CD4-positive, alpha-beta T cell (primary cell): ENCODE data around the gene MAB21L4. TPM values are rescaled to one million over a fixed set of nuclear protein-coding genes. Genes with fewer than 3 reads are reported as not detected.

ENCODE experiments used
- ATAC-seq: fragments of 200-7000 bp; cut with Tn5 transposase; one replicate; pipeline ENCODE4 v1.10.0; 2022; ENCODE audit warnings: mild to moderate bottlenecking; ENCODE audit not compliant: poor library complexity
- CTCF ChIA-PET: fragments of 350-600 bp; sonication (Branson Sonifier 250); formaldehyde crosslinking; loops from one replicate; lab custom pipeline; 2021; ENCODE audit warnings: antibody characterized with exemption, inconsistent platforms; lab: Charles Lee
- POLR2A ChIA-PET: fragments of 350-600 bp; sonication (Branson Sonifier 250); formaldehyde crosslinking; loops from one replicate; lab custom pipeline; 2021; ENCODE audit warnings: antibody characterized with exemption, inconsistent platforms; lab: Charles Lee
- DNase-seq, 14 experiments: peaks; one replicate each; pipeline ENCODE4 v3.0.0-alpha.2; 2013 to 2020; ENCODE audit warnings: mixed read lengths in 2 of 14
- H3K27ac ChIP-seq, 2 donors: one replicate each; pipeline versions ENCODE4 v1.5.1 to v1.7.0; 2013; ENCODE audit warnings: low read length in 2 of 2, low read depth in 1 of 2, mild to moderate bottlenecking in 1 of 2
- H3K27me3 ChIP-seq, 2 experiments: 1 replicate in 1 of 2; 2 replicates in 1 of 2; pipeline versions ENCODE4 v1.6.1 to v1.7.0; 2013; ENCODE audit warnings: low read length in 2 of 2, control low read depth in 1 of 2, mild to moderate bottlenecking in 1 of 2, moderate library complexity in 1 of 2; ENCODE audit not compliant: insufficient read depth in 2 of 2, control insufficient read depth in 1 of 2
- H3K36me3 ChIP-seq: one replicate; pipeline ENCODE4 v1.6.1; 2013; ENCODE audit warnings: low read length, control low read depth; ENCODE audit not compliant: insufficient read depth
- H3K4me1 ChIP-seq: one replicate; pipeline ENCODE4 v1.6.1; 2013; ENCODE audit warnings: low read length, control low read depth; ENCODE audit not compliant: insufficient read depth
- H3K4me3 ChIP-seq: one replicate; pipeline ENCODE4 v1.5.1; 2013; ENCODE audit warnings: mild to moderate bottlenecking, low read length, moderate library complexity
- H3K9me3 ChIP-seq, 2 experiments: 1 replicate in 1 of 2; 2 replicates in 1 of 2; pipeline versions ENCODE4 v1.6.1 to v1.7.0; 2013; ENCODE audit warnings: low read length in 2 of 2, mild to moderate bottlenecking in 2 of 2, control low read depth in 1 of 2, moderate library complexity in 1 of 2; ENCODE audit not compliant: control insufficient read depth in 1 of 2, insufficient read depth in 1 of 2
- H3K27ac Mint-ChIP-seq: one replicate; pipeline ENCODE4 v1.8.0; 2020; ENCODE audit warnings: mixed read lengths
- H3K27me3 Mint-ChIP-seq: one replicate; pipeline ENCODE4 v1.8.0; 2021; ENCODE audit warnings: mixed read lengths
- H3K36me3 Mint-ChIP-seq: one replicate; pipeline ENCODE4 v1.8.0; 2021; ENCODE audit warnings: low read depth, mixed read lengths
- H3K4me1 Mint-ChIP-seq: one replicate; pipeline ENCODE4 v1.8.0; 2021; ENCODE audit warnings: low read depth, mixed read lengths
- H3K4me3 Mint-ChIP-seq: one replicate; pipeline ENCODE4 v1.8.0; 2020; ENCODE audit warnings: mild to moderate bottlenecking, mixed read lengths
- H3K9me3 Mint-ChIP-seq: one replicate; pipeline ENCODE4 v1.8.0; 2020; ENCODE audit warnings: mixed read lengths
- CTCF ChIP-seq: fragments of 200-600 bp; IDR thresholded peaks from one replicate; pipeline ENCODE4 v1.8.0; 2022; ENCODE audit warnings: antibody characterized with exemption, mild to moderate bottlenecking
- intact Hi-C, 2 experiments: fragments of 100-400 bp; cut with DNase I in 1 of 2; cut with micrococcal nuclease in 1 of 2; formaldehyde crosslinking; loops; one replicate each; pipeline versions ENCODE4 v1.15.1 to v1.9.0; 2023 to 2025; cut with DNase I, micrococcal nuclease
- total RNA-seq, 174 experiments: library from RNA in 2 of 174; stranded (reverse) in 2 of 174; gene quantifications; one replicate each; pipeline ENCODE4 v1.2.3 and lab custom pipeline; 2021 to 2026

MAB21L4 gene
- total RNA-seq, 2 experiments from 2014 or later, result not detected

- Mint-ChIP-seq H3K4me3 (no peak overlapping the region), H3K27ac (no peak overlapping the region), H3K9me3 (no peaks in the 10 kb centered on the region), H3K27me3 (no peaks in the 10 kb centered on the region), H3K4me1 (no peaks in the 10 kb centered on the region), H3K36me3 (no peaks in the 10 kb centered on the region)
- no peak overlapping the region for H3K27ac ChIP-seq
- no peaks in the 10 kb centered on the region for H3K4me1 ChIP-seq
- DNase-seq (peak in 1 of 14 experiments; percentile 25), ATAC-seq (no peak)
- TF ChIP-seq CTCF, result no peak
- intact Hi-C loops, result no loop called here
- POLR2A ChIA-PET, result no interaction called here
- H3K9me3 ChIP-seq, result peaks cover 0 to 24% of the 10 kb centered on the region in 2 experiments
- H3K36me3 ChIP-seq, result no peaks in the 10 kb centered on the region
- H3K4me3 ChIP-seq, result no peak overlapping the region
- CTCF ChIA-PET, result no interaction called here
- no peaks in the 10 kb centered on the region for H3K27me3 ChIP-seq
These were observed 39.6 kb downstream of the MAB21L4 start for GRCh38 chr2:240856151-240856980.

GRCh38 chr2:240855670-240856069, 40.3 kb downstream of the MAB21L4 start:
- Histone ChIP-seq H3K4me3 (no peak overlapping the region), H3K4me1 (no peaks in the 10 kb centered on the region), H3K27ac (no peak overlapping the region), H3K9me3 (peaks cover 0 to 24% of the 10 kb centered on the region in 2 experiments), H3K36me3 (no peaks in the 10 kb centered on the region), H3K27me3 (no peaks in the 10 kb centered on the region)
- Mint-ChIP-seq H3K36me3 (no peaks in the 10 kb centered on the region), H3K27me3 (peaks cover 3% of the 10 kb centered on the region), H3K27ac (no peak overlapping the region), H3K4me3 (no peak overlapping the region), H3K9me3 (no peaks in the 10 kb centered on the region), H3K4me1 (no peaks in the 10 kb centered on the region)
- TF ChIP-seq CTCF, result no peak
- ChIA-PET POLR2A (no interaction called here), CTCF (no interaction called here)
- no peak for ATAC-seq
- no peak for DNase-seq
- intact Hi-C loops, result no loop called here

GRCh38 chr2:240852671-240853314, 43.2 kb downstream of the MAB21L4 start:
- ATAC-seq (no peak), DNase-seq (peak in 1 of 14 experiments; percentile 10)
- H3K9me3 ChIP-seq, result peaks cover 0 to 24% of the 10 kb centered on the region in 2 experiments
- H3K36me3 Mint-ChIP-seq, result no peaks in the 10 kb centered on the region
- POLR2A ChIA-PET, result no interaction called here
- no peak overlapping the region for H3K4me3 ChIP-seq
- H3K27me3 Mint-ChIP-seq, result peaks cover 3% of the 10 kb centered on the region
- no peak overlapping the region for H3K27ac Mint-ChIP-seq
- intact Hi-C loops, result loop anchor here (2.0 to 5.0 kb wide), 4 partner anchors 300 to 1025 kb away; partner anchors contain the start of genes D2HGDH (in 2 of the 2) and PPP1R7 (in 1 of the 2)
- H3K27ac ChIP-seq, result no peak overlapping the region
- no peaks in the 10 kb centered on the region for H3K36me3 ChIP-seq
- no peak overlapping the region for H3K4me3 Mint-ChIP-seq
- H3K4me1 ChIP-seq, result no peaks in the 10 kb centered on the region
- H3K27me3 ChIP-seq, result no peaks in the 10 kb centered on the region
- TF ChIP-seq CTCF, result no peak
- CTCF ChIA-PET, result no interaction called here
- no peaks in the 10 kb centered on the region for H3K9me3 Mint-ChIP-seq
- no peaks in the 10 kb centered on the region for H3K4me1 Mint-ChIP-seq
